HG02884 (cell line): Measurements from ENCODE around the gene RANBP3.
"Not testable (repeated sequence)": the region's sequence is repeated elsewhere in the genome, so short reads cannot be mapped to it uniquely, and the experiment has no call there.

Source experiments
- ATAC-seq: cut with Tn5 transposase; IDR thresholded peaks from one replicate; pipeline ENCODE4 v1.9.1; 2021; ENCODE audit warnings: mild to moderate bottlenecking, moderate library complexity; ENCODE audit not compliant: unreplicated experiment

RANBP3 gene

GRCh38 chr19:5890099-5890498, 87.8 kb downstream of the RANBP3 start:
- ATAC-seq: no peak

GRCh38 chr19:5889288-5889971, 88.5 kb downstream of the RANBP3 start:
- ATAC-seq: no peak

- not testable (repeated sequence) for ATAC-seq
These were observed 93.7 kb downstream of the RANBP3 start for GRCh38 chr19:5884065-5884811.

- not testable (repeated sequence) for ATAC-seq
These were observed 94.6 kb downstream of the RANBP3 start for GRCh38 chr19:5883157-5883873.

- no peak for ATAC-seq
These were observed 95.4 kb downstream of the RANBP3 start for GRCh38 chr19:5882421-5882968.

- ATAC-seq: no peak
These were observed 96.2 kb downstream of the RANBP3 start for GRCh38 chr19:5881543-5882299.

- no peak for ATAC-seq
These were observed 97.3 kb downstream of the RANBP3 start for GRCh38 chr19:5880604-5881078.

GRCh38 chr19:5880196-5880595, 97.7 kb downstream of the RANBP3 start:
- ATAC-seq: no peak

- ATAC-seq: no peak
These were observed 100.1 kb downstream of the RANBP3 start for GRCh38 chr19:5877882-5878281.

- no peak for ATAC-seq
These were observed 100.5 kb downstream of the RANBP3 start for GRCh38 chr19:5877427-5877826.

- not testable (repeated sequence) for ATAC-seq
These were observed 103.4 kb downstream of the RANBP3 start for GRCh38 chr19:5874496-5874895.

- no peak for ATAC-seq
These were observed 104.2 kb downstream of the RANBP3 start for GRCh38 chr19:5873617-5874199.

GRCh38 chr19:5870986-5871394, 107.0 kb downstream of the RANBP3 start:
- no peak for ATAC-seq

- no peak for ATAC-seq
These were observed 110.5 kb downstream of the RANBP3 start for GRCh38 chr19:5867201-5868136.
